Liver (tissue), 9 donors: ENCODE data around the gene FBXL13. TPM values are rescaled to one million over a fixed set of nuclear protein-coding genes. Genes with fewer than 3 reads are reported as not detected.

Experiments used
- DNase-seq: peaks from one replicate; pipeline ENCODE4 v3.0.0-alpha.2; 2017; ENCODE audit warnings: low spot score
- H3K27ac ChIP-seq, 2 donors: one replicate each; pipeline ENCODE4 v1.7.0; 2013; ENCODE audit warnings: inconsistent platforms in 2 of 2, low read length in 2 of 2, control low read depth in 1 of 2, low read depth in 1 of 2, mild to moderate bottlenecking in 1 of 2
- H3K27me3 ChIP-seq, 4 donors: one replicate each; pipeline versions ENCODE4 v1.6.1 to v1.7.0; 2013; ENCODE audit warnings: low read length in 3 of 4, inconsistent platforms in 1 of 4, mild to moderate bottlenecking in 1 of 4, moderate library complexity in 1 of 4; ENCODE audit not compliant: control insufficient read depth in 4 of 4, insufficient read depth in 4 of 4
- H3K36me3 ChIP-seq, 4 donors: one replicate each; pipeline versions ENCODE4 v1.6.1 to v1.7.0; 2013; ENCODE audit warnings: low read length in 3 of 4, mild to moderate bottlenecking in 3 of 4, low read depth in 1 of 4, moderate library complexity in 1 of 4; ENCODE audit not compliant: control insufficient read depth in 4 of 4, insufficient read depth in 3 of 4
- H3K4me1 ChIP-seq, 4 donors: one replicate each; pipeline versions ENCODE4 v1.6.1 to v1.7.0; 2013; ENCODE audit warnings: low read length in 3 of 4, mild to moderate bottlenecking in 3 of 4, moderate library complexity in 1 of 4; ENCODE audit not compliant: control insufficient read depth in 4 of 4, insufficient read depth in 4 of 4
- H3K4me3 ChIP-seq, 3 donors: one replicate each; pipeline versions ENCODE4 v1.6.1 to v1.7.0; 2013; ENCODE audit warnings: low read length in 3 of 3, control low read depth in 1 of 3, low read depth in 1 of 3, mild to moderate bottlenecking in 1 of 3
- H3K9ac ChIP-seq, 2 donors: one replicate each; pipeline ENCODE4 v1.7.0; 2013; ENCODE audit warnings: low read length in 2 of 2, mild to moderate bottlenecking in 2 of 2, moderate library complexity in 2 of 2, control low read depth in 1 of 2, low read depth in 1 of 2
- H3K9me3 ChIP-seq, 4 donors: one replicate each; pipeline versions ENCODE4 v1.6.1 to v1.7.0; 2013; ENCODE audit warnings: low read length in 3 of 4; ENCODE audit not compliant: control insufficient read depth in 4 of 4
- ATF3 ChIP-seq: IDR thresholded peaks from 2 replicates; pipeline ENCODE4 v1.6.1; 2016; ENCODE audit warnings: antibody characterized with exemption
- CTCF ChIP-seq: fragments of 150-350 bp; IDR thresholded peaks from 2 replicates; pipeline ENCODE4 v1.5.1; 2017; ENCODE audit warnings: improper control_type of control experiment, low read depth, low read length; ENCODE audit not compliant: missing input control
- EGR1 ChIP-seq, 2 donors: IDR thresholded peaks; 2 replicates each; pipeline ENCODE4 v1.6.1; 2016 to 2018; ENCODE audit warnings: antibody characterized with exemption in 2 of 2, low read depth in 2 of 2
- FOXA1 ChIP-seq: IDR thresholded peaks from 2 replicates; pipeline ENCODE4 v1.6.1; 2016; ENCODE audit warnings: antibody characterized with exemption
- FOXA2 ChIP-seq: IDR thresholded peaks from 2 replicates; pipeline ENCODE4 v1.6.1; 2016; ENCODE audit warnings: antibody characterized with exemption
- GABPA ChIP-seq, 2 donors: IDR thresholded peaks in 1 of 2; conservative IDR thresholded peaks in 1 of 2; 2 replicates each; pipeline ENCODE4 v1.6.1; 2016; ENCODE audit warnings: antibody characterized with exemption in 2 of 2, mild to moderate bottlenecking in 1 of 2, moderate library complexity in 1 of 2
- HNF4A ChIP-seq, 2 donors: conservative IDR thresholded peaks; 2 replicates each; pipeline ENCODE4 v1.6.1; 2016; ENCODE audit warnings: antibody characterized with exemption in 2 of 2, mild to moderate bottlenecking in 2 of 2
- HNF4G ChIP-seq: IDR thresholded peaks from 2 replicates; pipeline ENCODE4 v1.6.1; 2016; ENCODE audit warnings: antibody characterized with exemption
- JUND ChIP-seq, 2 donors: IDR thresholded peaks; 2 replicates each; pipeline ENCODE4 v1.6.1; 2016; ENCODE audit warnings: antibody characterized with exemption in 2 of 2
- MAX ChIP-seq: IDR thresholded peaks from 2 replicates; pipeline ENCODE4 v1.6.1; 2016; ENCODE audit warnings: antibody characterized with exemption
- NR2F2 ChIP-seq: IDR thresholded peaks from 2 replicates; pipeline ENCODE4 v1.6.1; 2016; ENCODE audit warnings: antibody characterized with exemption
- RAD21 ChIP-seq, 2 donors: IDR thresholded peaks; 2 replicates each; pipeline ENCODE4 v1.6.1; 2016; ENCODE audit warnings: antibody characterized with exemption in 2 of 2, mild to moderate bottlenecking in 2 of 2
- REST ChIP-seq: IDR thresholded peaks from 2 replicates; pipeline ENCODE4 v1.6.1; 2016; ENCODE audit warnings: antibody characterized with exemption, mild to moderate bottlenecking
- RXRA ChIP-seq, 2 donors: IDR thresholded peaks; 2 replicates each; pipeline ENCODE4 v1.6.1; 2017 to 2018; ENCODE audit warnings: antibody characterized with exemption in 2 of 2, mild to moderate bottlenecking in 1 of 2
- SP1 ChIP-seq: IDR thresholded peaks from 2 replicates; pipeline ENCODE4 v1.6.1; 2018; ENCODE audit warnings: antibody characterized with exemption, mild to moderate bottlenecking
- TAF1 ChIP-seq: conservative IDR thresholded peaks from 2 replicates; pipeline ENCODE4 v1.6.1; 2016; ENCODE audit warnings: antibody characterized with exemption, mild to moderate bottlenecking
- YY1 ChIP-seq: IDR thresholded peaks from 2 replicates; pipeline ENCODE4 v1.6.1; 2016; ENCODE audit warnings: antibody characterized with exemption, mild to moderate bottlenecking
- ZBTB33 ChIP-seq: IDR thresholded peaks from 2 replicates; pipeline ENCODE4 v1.6.1; 2016; ENCODE audit warnings: antibody characterized with exemption
- WGBS: extraction: QIAGEN DNeasy Blood & Tissue Kit; methylation state at CpG from one replicate; pipeline ENCODE4 v1.1.7; 2013; 5-methylcytosine and 5-hydroxymethylcytosine counted together
- polyA plus RNA-seq, 2 donors: library from polyadenylated mRNA; stranded (reverse) in 1 of 2; unstranded in 1 of 2; fragments of 200-250 nt in 1 of 2; fragments of >200 nt in 1 of 2; fragmentation: Nextera tagmentation in 1 of 2; extraction: Ambion mirVana in 1 of 2; gene quantifications; one replicate each; pipeline versions ENCODE4 v1.2.1 to v1.2.3, GENCODE V29; 2013 to 2015
- total RNA-seq, 2 donors: library from RNA; depleted of rRNA; stranded (reverse); fragments of >200 nt; gene quantifications; one replicate each; pipeline ENCODE4 v1.2.3, GENCODE V29; 2014
- donor health status: healthy.
- donor health status: healthy.
- donor health status: healthy.
- donor health status: healthy.
- donor health status: healthy.

Gene FBXL13
- total and polyA plus RNA-seq, 4 donors: 0.03 to 0.75 (median 0.70) TPM; not detected in 1

- TF ChIP-seq ZBTB33 (no peak), RXRA (IDR thresholded peaks at IDR 0.05) (no peak), TAF1 (no peak)
Observed at GRCh38 chr7:102845346-102845745, 229.2 kb downstream of the FBXL13 start (continued).

GRCh38 chr7:102843850-102844249 is 230.7 kb downstream of the FBXL13 start:
- no peak for DNase-seq
- H3K27ac ChIP-seq: no peak overlapping the region
- H3K4me3 ChIP-seq: no peak overlapping the region
- WGBS: 94% methylated on average over 3 of the region's 3 CpGs
- no peaks in the 10 kb centered on the region for H3K36me3 ChIP-seq
- H3K4me1 ChIP-seq: no peaks in the 10 kb centered on the region
- no peaks in the 10 kb centered on the region for H3K27me3 ChIP-seq
- H3K9me3 ChIP-seq: no peaks in the 10 kb centered on the region
- H3K9ac ChIP-seq: no peak overlapping the region
- no peak for TF ChIP-seq YY1
- no peak for TF ChIP-seq CTCF
- no peak for TF ChIP-seq ZBTB33
- no peak for TF ChIP-seq EGR1 (IDR thresholded peaks at IDR 0.05; ENCODE audit: low read depth in 2 of 2)
- no peak for TF ChIP-seq HNF4A (conservative IDR thresholded peaks at IDR 0.05)
- no peak for TF ChIP-seq RXRA (IDR thresholded peaks at IDR 0.05)
- no peak for TF ChIP-seq MAX
- no peak for TF ChIP-seq ATF3
- no peak for TF ChIP-seq NR2F2
- no peak for TF ChIP-seq GABPA (IDR thresholded peaks at IDR 0.05 in 1 of 2, conservative IDR thresholded peaks at IDR 0.05 in 1 of 2)
- TF ChIP-seq FOXA2: no peak
- no peak for TF ChIP-seq REST
- no peak for TF ChIP-seq JUND (IDR thresholded peaks at IDR 0.05)
- no peak for TF ChIP-seq RAD21 (IDR thresholded peaks at IDR 0.05)
- TF ChIP-seq TAF1: no peak
- no peak for TF ChIP-seq SP1
- TF ChIP-seq HNF4G: no peak
- TF ChIP-seq FOXA1: no peak
